ENCODE measurements around the gene TMEM39B. TPM values are rescaled to one million over a fixed set of nuclear protein-coding genes. Genes with fewer than 3 reads are reported as not detected.

TMEM39B gene
- total RNA-seq: 10 to 100 TPM; 26.2 to 34.4 TPM

- Mint-ChIP-seq H3K36me3 (ENCODE audit: low read depth) (peaks cover 44% of the 10 kb centered on the region), H3K4me3 (peak within 1 kb of the TSS; percentile 89), H3K9me3 (no peaks in the 10 kb centered on the region), H3K27me3 (no peaks in the 10 kb centered on the region), H3K27ac (peak within 1 kb of the TSS; percentile 89), H3K4me1 (peaks cover 29% of the 10 kb centered on the region)
- ATAC-seq (replicated peaks): peak; percentile 88
Measured at GRCh38 chr1:32072622-32073298, at the start of gene TMEM39B. TMEM39B (plus strand) TSS chr1:32072939; CDS start chr1:32073048, 109 bp downstream.

GRCh38 chr1:32023351-32023750, 49.4 kb upstream of the TMEM39B start:
- peaks cover 65% of the 10 kb centered on the region for H3K36me3 Mint-ChIP-seq (ENCODE audit: low read depth)
- H3K27ac Mint-ChIP-seq: peak overlapping the region; percentile 43
- no peaks in the 10 kb centered on the region for H3K27me3 Mint-ChIP-seq
- no peak overlapping the region for H3K4me3 Mint-ChIP-seq
- ATAC-seq (replicated peaks): no peak
- H3K4me1 Mint-ChIP-seq: peaks cover 24% of the 10 kb centered on the region
- H3K9me3 Mint-ChIP-seq: no peaks in the 10 kb centered on the region

- Mint-ChIP-seq H3K27me3 (no peaks in the 10 kb centered on the region), H3K9me3 (no peaks in the 10 kb centered on the region), H3K4me3 (no peak overlapping the region), H3K36me3 (ENCODE audit: low read depth) (peaks cover 67% of the 10 kb centered on the region), H3K27ac (no peak overlapping the region), H3K4me1 (peaks cover 27% of the 10 kb centered on the region)
- no peak for ATAC-seq (replicated peaks)
Measured at GRCh38 chr1:32025515-32025914, 47.2 kb upstream of the TMEM39B start.

DNA sequence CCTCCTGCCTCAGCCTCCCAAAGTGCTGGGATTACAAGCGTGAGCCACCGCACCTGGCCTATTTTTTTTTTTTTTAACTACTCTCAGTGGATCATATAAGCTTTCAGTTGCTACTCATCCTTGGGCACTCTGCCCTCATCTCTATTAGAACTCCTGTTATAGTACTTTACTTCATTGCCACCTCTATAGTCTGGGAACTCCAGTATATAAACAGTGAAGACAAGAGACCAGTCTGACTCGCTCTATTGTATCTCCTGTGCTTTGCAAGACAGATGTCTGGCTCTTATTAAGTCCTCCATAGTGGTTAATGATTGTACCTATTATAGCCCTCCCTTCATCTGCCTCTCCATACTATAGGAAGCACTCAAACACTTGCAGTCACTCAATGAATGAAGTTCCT, 44.0 kb upstream of the TMEM39B start:
- no peak for ATAC-seq (replicated peaks)

GRCh38 chr1:32031578-32032274, 41.0 kb upstream of the TMEM39B start:
- H3K4me3 Mint-ChIP-seq: no peak overlapping the region
- no peak for ATAC-seq (replicated peaks)
- peaks cover 68% of the 10 kb centered on the region for H3K36me3 Mint-ChIP-seq (ENCODE audit: low read depth)
- no peak overlapping the region for H3K27ac Mint-ChIP-seq
- peaks cover 16% of the 10 kb centered on the region for H3K4me1 Mint-ChIP-seq
- H3K9me3 Mint-ChIP-seq: no peaks in the 10 kb centered on the region
- no peaks in the 10 kb centered on the region for H3K27me3 Mint-ChIP-seq

More for the DNA sequence above, 44.0 kb upstream of the TMEM39B start:
- no peak overlapping the region for H3K27ac Mint-ChIP-seq
- no peaks in the 10 kb centered on the region for H3K27me3 Mint-ChIP-seq
- H3K4me3 Mint-ChIP-seq: no peak overlapping the region
- H3K4me1 Mint-ChIP-seq: peaks cover 16% of the 10 kb centered on the region
- H3K9me3 Mint-ChIP-seq: no peaks in the 10 kb centered on the region
- peaks cover 67% of the 10 kb centered on the region for H3K36me3 Mint-ChIP-seq (ENCODE audit: low read depth)

GRCh38 chr1:32032275-32032615, 40.5 kb upstream of the TMEM39B start:
- H3K27me3 Mint-ChIP-seq: no peaks in the 10 kb centered on the region
- H3K9me3 Mint-ChIP-seq: no peaks in the 10 kb centered on the region
- no peak overlapping the region for H3K4me3 Mint-ChIP-seq
- no peak overlapping the region for H3K27ac Mint-ChIP-seq
- no peak for ATAC-seq (replicated peaks)
- peaks cover 62% of the 10 kb centered on the region for H3K36me3 Mint-ChIP-seq (ENCODE audit: low read depth)
- peaks cover 12% of the 10 kb centered on the region for H3K4me1 Mint-ChIP-seq

GRCh38 chr1:32035119-32035518, 37.6 kb upstream of the TMEM39B start:
- Mint-ChIP-seq H3K9me3 (no peaks in the 10 kb centered on the region), H3K4me3 (no peak overlapping the region), H3K27me3 (no peaks in the 10 kb centered on the region), H3K27ac (no peak overlapping the region), H3K36me3 (ENCODE audit: low read depth) (peaks cover 42% of the 10 kb centered on the region), H3K4me1 (peaks cover 4% of the 10 kb centered on the region)
- ATAC-seq (replicated peaks): no peak

DNA sequence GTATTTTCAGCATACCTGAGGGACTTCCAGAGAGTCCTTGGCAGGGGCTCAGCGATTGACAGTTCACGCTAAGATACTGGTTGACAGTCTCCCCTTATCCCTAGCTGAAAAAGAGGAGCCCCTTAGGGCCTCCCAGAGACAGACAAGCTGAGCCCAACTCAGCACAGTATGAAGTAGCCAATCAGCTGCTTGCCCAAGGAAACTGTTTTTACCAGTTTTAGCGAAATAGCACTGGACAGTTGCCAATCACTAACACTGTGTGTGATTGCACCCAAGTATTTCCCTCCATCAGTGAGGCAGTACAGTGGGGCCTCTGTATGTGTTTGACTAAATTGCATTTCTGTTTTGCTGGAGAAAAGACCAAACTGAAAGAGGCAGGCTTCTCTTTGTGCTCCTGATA, 32.0 kb upstream of the TMEM39B start:
- H3K4me1 Mint-ChIP-seq: no peaks in the 10 kb centered on the region
- ATAC-seq (replicated peaks): no peak
- H3K36me3 Mint-ChIP-seq (ENCODE audit: low read depth): no peaks in the 10 kb centered on the region
- no peak overlapping the region for H3K27ac Mint-ChIP-seq
- no peaks in the 10 kb centered on the region for H3K9me3 Mint-ChIP-seq
- H3K27me3 Mint-ChIP-seq: no peaks in the 10 kb centered on the region
- no peak overlapping the region for H3K4me3 Mint-ChIP-seq

- Mint-ChIP-seq H3K36me3 (ENCODE audit: low read depth) (no peaks in the 10 kb centered on the region), H3K27me3 (no peaks in the 10 kb centered on the region), H3K4me1 (no peaks in the 10 kb centered on the region), H3K9me3 (no peaks in the 10 kb centered on the region), H3K27ac (no peak overlapping the region), H3K4me3 (no peak overlapping the region)
- ATAC-seq (replicated peaks): no peak
Measured at GRCh38 chr1:32042330-32042729, 30.4 kb upstream of the TMEM39B start.

DNA sequence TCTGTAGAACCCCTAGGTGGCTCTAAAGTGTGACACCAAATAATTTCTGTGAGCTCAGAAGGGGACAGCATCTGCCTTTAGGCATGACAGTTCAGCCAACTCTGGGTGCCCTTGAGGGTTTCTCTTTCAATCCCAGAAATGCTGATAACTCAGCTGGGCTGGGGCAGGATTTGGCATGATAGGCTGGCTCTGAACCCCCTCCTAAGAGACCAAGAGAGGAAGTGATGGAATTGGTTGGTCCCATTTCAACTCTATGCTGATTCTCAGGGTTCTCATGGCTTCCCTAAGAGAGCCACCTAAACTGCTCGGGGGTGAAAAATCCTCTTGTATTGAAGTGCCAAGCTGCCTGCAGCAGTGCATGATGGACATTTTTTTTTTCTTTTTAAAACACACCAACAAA, 28.5 kb upstream of the TMEM39B start:
- no peaks in the 10 kb centered on the region for H3K27me3 Mint-ChIP-seq
- H3K4me3 Mint-ChIP-seq: no peak overlapping the region
- H3K27ac Mint-ChIP-seq: no peak overlapping the region
- no peaks in the 10 kb centered on the region for H3K9me3 Mint-ChIP-seq
- H3K36me3 Mint-ChIP-seq (ENCODE audit: low read depth): no peaks in the 10 kb centered on the region
- no peak for ATAC-seq (replicated peaks)
- H3K4me1 Mint-ChIP-seq: no peaks in the 10 kb centered on the region

DNA sequence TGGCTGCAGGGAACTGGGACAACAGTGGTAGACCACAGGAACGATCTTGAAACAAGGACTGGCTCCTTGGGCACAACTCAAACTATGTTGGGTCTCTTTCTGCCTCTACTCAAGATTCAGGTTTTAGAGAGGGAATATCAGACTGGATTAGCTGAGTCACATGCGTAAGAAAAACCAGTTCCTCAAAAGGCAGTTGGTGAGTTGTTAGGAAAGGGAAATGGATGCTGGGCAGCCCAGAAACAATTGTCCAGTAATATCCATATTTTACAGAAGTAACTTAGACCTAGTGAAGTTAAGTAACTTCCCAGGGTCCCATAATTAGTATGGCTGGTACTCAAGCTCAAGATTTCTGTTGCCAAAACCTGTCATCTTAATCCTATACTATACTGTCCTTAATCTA, 27.0 kb upstream of the TMEM39B start:
- H3K27me3 Mint-ChIP-seq: no peaks in the 10 kb centered on the region

DNA sequence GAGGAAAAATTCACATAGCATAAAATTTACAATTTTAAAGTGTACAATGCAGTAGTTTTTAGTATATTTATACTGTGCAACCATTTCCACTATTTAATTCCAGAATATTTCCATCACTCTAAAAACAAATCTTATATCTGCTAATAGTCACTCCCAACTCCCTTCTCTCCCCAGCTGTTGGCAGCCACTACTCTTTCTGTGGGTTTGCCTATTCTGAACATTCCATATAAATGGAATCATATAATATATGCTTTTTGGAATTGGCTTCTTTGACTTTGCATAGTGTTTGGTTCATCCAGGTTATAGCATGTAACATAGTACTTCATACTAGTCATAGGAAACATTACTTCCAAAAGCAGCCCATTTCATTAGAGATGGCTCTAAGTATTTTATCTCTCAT, 25.0 kb upstream of the TMEM39B start:
- no peak overlapping the region for H3K27ac Mint-ChIP-seq
- no peaks in the 10 kb centered on the region for H3K27me3 Mint-ChIP-seq
- no peak for ATAC-seq (replicated peaks)
- H3K4me3 Mint-ChIP-seq: no peak overlapping the region
- H3K4me1 Mint-ChIP-seq: peaks cover 6% of the 10 kb centered on the region
- no peaks in the 10 kb centered on the region for H3K9me3 Mint-ChIP-seq
- H3K36me3 Mint-ChIP-seq (ENCODE audit: low read depth): peaks cover 18% of the 10 kb centered on the region

More for the DNA sequence above, 27.0 kb upstream of the TMEM39B start:
- H3K9me3 Mint-ChIP-seq: no peaks in the 10 kb centered on the region
- no peaks in the 10 kb centered on the region for H3K4me1 Mint-ChIP-seq
- ATAC-seq (replicated peaks): no peak
- no peaks in the 10 kb centered on the region for H3K36me3 Mint-ChIP-seq (ENCODE audit: low read depth)
- H3K4me3 Mint-ChIP-seq: no peak overlapping the region
- no peak overlapping the region for H3K27ac Mint-ChIP-seq

DNA sequence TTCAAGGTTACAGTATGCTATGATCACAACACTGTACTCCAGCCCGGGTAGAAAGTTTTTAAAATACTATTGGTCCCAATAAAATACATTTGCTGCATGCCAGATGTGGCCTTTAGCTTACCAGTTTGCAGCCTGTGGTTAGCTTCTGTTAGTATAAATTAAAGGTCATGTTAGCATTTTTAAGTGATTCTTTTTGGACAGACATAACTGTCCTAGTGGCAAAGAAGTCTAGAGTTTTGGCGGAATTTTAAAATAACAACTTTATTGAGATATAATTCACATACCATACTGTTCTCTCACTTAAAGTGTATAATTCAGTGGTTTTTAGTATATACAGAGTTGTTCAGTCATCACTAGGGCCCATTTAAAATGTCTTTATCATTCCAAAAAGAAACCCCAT, 24.3 kb upstream of the TMEM39B start:
- Mint-ChIP-seq H3K27ac (no peak overlapping the region), H3K9me3 (no peaks in the 10 kb centered on the region)

GRCh38 chr1:32051706-32052105, 21.0 kb upstream of the TMEM39B start:
- ATAC-seq (replicated peaks): no peak
- Mint-ChIP-seq H3K4me3 (no peak overlapping the region), H3K9me3 (no peaks in the 10 kb centered on the region), H3K4me1 (peaks cover 6% of the 10 kb centered on the region), H3K27me3 (no peaks in the 10 kb centered on the region), H3K36me3 (ENCODE audit: low read depth) (peaks cover 56% of the 10 kb centered on the region), H3K27ac (peak overlapping the region; percentile 86)

More for the DNA sequence above, 24.3 kb upstream of the TMEM39B start:
- Mint-ChIP-seq H3K4me3 (no peak overlapping the region), H3K36me3 (ENCODE audit: low read depth) (peaks cover 23% of the 10 kb centered on the region), H3K27me3 (no peaks in the 10 kb centered on the region), H3K4me1 (peaks cover 6% of the 10 kb centered on the region)
- no peak for ATAC-seq (replicated peaks)

DNA sequence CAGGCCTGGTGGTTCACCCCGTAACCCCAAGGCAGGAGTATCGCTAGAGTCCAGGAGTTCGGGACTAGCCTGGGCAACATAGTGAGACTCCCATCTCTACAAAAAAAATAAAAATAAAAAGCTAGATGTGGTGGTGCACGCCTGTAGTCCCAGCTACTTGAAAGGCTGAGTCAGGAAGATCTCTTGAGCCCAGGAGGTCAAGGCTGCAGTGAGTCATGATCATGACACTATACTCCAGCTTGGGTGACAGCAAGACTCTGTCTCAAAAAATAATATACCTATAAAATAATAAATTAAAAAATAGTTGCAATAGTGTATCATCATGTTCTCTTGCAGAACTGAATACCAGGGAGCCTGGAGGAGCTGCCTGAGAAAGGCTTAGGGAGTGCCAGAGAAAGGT, 19.9 kb upstream of the TMEM39B start:
- Mint-ChIP-seq H3K27me3 (no peaks in the 10 kb centered on the region), H3K36me3 (ENCODE audit: low read depth) (peaks cover 63% of the 10 kb centered on the region), H3K27ac (no peak overlapping the region), H3K9me3 (no peaks in the 10 kb centered on the region), H3K4me3 (no peak overlapping the region), H3K4me1 (peaks cover 6% of the 10 kb centered on the region)
- ATAC-seq (replicated peaks): no peak
